Measurements from ENCODE around the gene OPA1.

OPA1 gene

DNA sequence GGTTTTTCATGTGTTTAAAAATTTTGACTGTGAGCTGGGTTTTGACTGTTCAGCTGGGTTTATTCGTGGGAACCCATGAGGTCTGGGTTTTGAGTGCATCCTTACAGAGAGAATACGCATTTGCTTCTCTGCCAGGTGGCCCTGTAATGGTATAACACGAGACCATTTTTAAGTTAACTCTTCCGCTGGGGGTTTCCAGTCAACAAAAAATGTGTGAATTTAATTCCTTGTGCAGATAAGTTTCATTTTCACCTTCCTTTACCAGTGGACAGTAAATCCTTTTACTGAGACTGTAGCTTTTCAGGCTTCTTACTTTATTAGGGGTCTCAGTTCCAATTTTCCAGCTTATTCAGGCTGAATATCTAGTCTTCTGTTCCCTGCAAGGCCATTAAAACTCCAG is 149.6 kb downstream of the OPA1 start:
- H3K27ac ChIP-seq = no peak overlapping the region
- CTCF ChIA-PET = no interaction called here
- TF ChIP-seq CTCF (conservative IDR thresholded peaks at IDR 0.05; ENCODE audit: low read depth) = no peak
- no peak for DNase-seq (ENCODE audit: low spot score)
- POLR2A ChIA-PET (ENCODE audit: low non-redundant PET) = no interaction called here

DNA sequence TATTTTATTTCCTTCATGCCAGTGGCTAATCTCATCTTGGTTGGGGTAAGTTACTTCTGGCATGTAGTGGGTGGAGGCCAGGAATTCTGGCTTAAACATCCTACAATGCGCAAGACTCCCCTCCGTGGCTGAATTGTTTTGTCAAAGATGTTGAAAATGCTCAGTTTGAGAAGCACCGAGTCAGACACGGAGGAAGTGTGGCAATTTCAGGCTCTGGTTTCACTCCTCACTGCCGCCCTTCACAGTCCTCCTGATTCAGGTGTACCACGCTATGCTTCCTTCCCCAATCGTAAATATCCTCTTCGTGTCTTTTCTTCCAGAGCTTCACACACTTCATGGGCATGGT is 150.7 kb downstream of the OPA1 start:
- H3K27ac ChIP-seq = no peak overlapping the region
- no peak for TF ChIP-seq CTCF (conservative IDR thresholded peaks at IDR 0.05; ENCODE audit: low read depth)
- no peak for DNase-seq (ENCODE audit: low spot score)
- CTCF ChIA-PET = interaction anchor here (0.5 kb wide), 1 partner anchor 424 kb away, joined by 4 read pairs; no protein-coding TSS in a partner anchor
- POLR2A ChIA-PET (ENCODE audit: low non-redundant PET) = no interaction called here

- no peak overlapping the region for H3K27ac ChIP-seq
- POLR2A ChIA-PET (ENCODE audit: low non-redundant PET) = no interaction called here
- TF ChIP-seq CTCF (conservative IDR thresholded peaks at IDR 0.05; ENCODE audit: low read depth) = no peak
- DNase-seq (ENCODE audit: low spot score) = no peak
- CTCF ChIA-PET = interaction anchor here (0.7 kb wide), 1 partner anchor 328 kb away, joined by 3 read pairs; no protein-coding TSS in a partner anchor
These were observed 151.2 kb downstream of the OPA1 start for GRCh38 chr3:193744048-193744821.

GRCh38 chr3:193744822-193745684 is 152.0 kb downstream of the OPA1 start:
- ChIA-PET CTCF (interaction anchor here (0.6 to 0.7 kb wide), 2 partner anchors 42 to 327 kb away, joined by 3 to 7 read pairs; no protein-coding TSS in a partner anchor), POLR2A (ENCODE audit: low non-redundant PET) (no interaction called here)

GRCh38 chr3:193746832-193747231 is 153.8 kb downstream of the OPA1 start:
- POLR2A ChIA-PET (ENCODE audit: low non-redundant PET) = no interaction called here
- CTCF ChIA-PET = no interaction called here
- TF ChIP-seq CTCF (conservative IDR thresholded peaks at IDR 0.05; ENCODE audit: low read depth) = no peak
- no peak overlapping the region for H3K27ac ChIP-seq
- DNase-seq (ENCODE audit: low spot score) = no peak

More at GRCh38 chr3:193744822-193745684, 152.0 kb downstream of the OPA1 start:
- H3K27ac ChIP-seq = no peak overlapping the region
- TF ChIP-seq CTCF (conservative IDR thresholded peaks at IDR 0.05; ENCODE audit: low read depth) = no peak
- no peak for DNase-seq (ENCODE audit: low spot score)

Data from RWPE1 (cell line).